GM21360 (cell line): Measurements from ENCODE around the gene CACTIN.
"Not testable (repeated sequence)": the region's sequence is repeated elsewhere in the genome, so short reads cannot be mapped to it uniquely, and the experiment has no call there.

Experiments used
- ATAC-seq: cut with Tn5 transposase; IDR thresholded peaks from one replicate; pipeline ENCODE4 v1.9.1; 2021; ENCODE audit warnings: mild to moderate bottlenecking, moderate library complexity; ENCODE audit not compliant: unreplicated experiment

Gene CACTIN

DNA sequence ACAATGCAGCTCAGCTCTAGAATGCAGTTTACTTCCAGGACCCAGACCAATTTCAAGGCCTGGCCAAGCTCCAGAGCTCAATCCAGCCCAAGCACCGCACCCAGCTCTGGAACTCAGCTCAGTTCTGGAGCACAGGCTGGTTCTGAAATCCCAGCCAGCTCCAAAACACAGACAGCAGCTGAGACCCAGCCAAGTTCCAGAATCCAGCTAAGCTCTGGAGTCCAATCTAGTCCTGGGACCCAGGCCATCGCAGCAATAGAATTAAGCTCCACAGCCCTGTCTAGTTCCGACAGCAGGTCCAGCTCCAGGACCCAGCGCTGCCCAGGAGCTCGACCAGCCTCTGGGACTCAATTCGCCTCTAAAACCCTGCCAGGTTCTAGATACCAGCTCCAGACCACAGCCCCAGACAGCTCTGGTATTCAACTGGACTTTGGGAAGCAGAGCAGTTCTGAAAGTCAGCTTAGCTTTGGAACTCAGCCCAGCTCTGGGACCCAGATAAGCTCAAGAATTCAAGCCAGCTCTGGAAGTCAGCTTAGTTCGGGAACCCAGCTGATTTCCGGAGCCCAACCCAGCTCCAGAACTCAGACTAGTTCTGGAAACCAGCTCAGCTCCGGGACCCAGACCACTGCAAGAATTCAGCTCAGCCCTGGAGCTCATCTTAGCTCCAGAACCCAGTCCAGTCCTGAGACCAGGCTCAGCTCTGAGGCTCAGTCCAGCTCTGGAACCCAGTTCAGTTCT is 34.5 kb downstream of the CACTIN start:
- ATAC-seq = no peak

DNA sequence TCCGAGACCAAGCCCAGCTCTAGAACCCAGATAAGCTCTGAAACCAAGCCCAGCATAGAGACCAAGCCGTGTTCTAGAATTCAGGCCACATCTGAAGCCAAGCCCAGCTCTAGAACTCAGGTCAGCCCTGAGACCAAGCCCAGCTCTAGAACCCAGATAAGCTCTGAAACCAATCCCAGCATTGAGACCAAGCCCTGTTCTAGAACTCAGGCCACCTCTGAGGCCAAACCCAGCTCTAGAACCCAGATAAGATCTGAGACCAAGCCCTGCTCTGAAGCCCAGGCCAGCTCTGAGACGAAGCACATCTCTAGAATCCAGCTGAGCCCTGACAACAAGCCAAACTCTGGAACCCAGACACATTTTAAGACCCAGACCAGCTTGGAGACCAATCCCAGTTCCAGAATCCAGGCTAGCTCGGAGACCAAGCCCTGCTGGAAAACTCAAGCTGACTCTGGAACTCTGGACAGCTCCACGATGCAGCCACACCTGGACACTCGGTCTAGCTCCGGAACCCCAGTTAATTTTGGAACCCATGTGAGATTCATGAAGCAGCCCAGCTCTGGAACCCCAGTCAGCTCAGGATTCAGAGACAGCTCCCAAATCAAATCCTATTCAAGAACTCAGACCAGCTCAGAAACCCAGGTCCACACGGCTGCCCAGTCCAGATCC is 35.5 kb downstream of the CACTIN start:
- ATAC-seq = no peak

DNA sequence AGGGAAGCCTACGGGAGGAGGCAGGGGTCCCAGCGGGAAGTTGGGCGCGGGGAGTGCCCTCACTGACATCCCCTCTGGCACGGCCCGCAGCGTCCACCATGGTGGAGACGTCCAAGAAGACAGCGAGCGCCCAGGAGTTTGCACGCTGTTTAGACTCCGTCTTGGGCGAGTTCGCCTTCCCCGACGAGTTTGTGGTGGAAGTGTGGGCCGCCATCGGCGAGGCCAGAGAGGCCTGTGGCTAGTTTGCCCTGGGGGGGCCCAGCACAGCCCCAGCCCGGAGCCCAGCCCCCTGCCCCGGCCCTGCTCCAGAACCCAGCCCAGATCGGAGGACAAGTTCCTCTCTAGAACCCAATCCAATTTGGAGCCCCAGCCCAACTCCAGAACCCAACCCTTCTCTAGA is 36.6 kb downstream of the CACTIN start:
- no peak for ATAC-seq

DNA sequence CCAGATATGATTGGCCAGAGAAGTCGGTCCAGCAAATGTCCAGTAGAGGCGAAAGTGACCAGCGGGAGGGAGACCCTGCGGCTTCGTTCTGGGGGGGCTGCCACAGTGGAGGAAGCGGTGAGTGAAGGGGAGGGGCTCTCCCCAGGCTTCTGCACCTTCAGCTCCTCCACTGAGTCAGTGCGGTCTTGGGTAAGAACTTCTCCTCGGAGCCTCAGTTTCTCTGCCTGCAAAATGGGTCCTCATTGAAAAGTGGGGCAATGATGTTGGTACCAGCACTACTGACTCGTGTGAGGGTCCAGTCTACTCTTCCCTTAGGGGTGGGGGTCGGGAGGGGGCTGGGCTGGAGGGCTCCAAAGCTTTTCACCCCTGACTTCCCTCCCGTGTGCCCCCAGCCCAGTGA is 37.2 kb downstream of the CACTIN start:
- no peak for ATAC-seq

DNA sequence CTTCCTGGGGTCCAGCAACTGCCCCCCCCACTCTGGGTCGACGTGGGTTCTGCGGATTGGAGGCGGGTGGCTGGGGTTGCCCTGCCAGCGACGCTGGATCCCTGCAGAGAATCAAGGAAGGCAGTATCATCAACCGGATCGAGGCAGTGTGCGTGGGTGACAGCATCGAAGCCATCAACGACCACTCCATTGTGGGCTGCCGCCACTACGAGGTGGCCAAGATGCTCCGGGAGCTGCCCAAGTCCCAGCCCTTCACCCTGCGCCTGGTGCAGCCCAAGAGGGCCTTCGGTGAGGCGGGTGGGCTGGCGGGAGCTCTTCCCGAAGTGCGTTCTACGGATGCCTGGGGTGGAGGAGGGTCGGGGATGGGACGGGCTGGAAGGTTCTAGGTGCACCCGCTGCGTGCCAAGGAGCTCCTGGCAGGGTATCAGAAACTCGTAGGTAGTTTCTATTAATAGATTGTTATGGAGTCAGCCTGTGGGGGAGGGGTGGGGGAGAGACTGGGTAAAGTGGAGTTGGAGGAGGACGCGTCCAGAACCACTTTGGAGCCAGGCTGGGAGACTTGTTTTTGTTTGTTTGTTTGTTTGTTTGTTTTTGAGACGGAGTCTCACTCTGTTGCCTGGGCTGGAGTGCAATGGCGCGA is 39.8 kb downstream of the CACTIN start:
- no peak for ATAC-seq

DNA sequence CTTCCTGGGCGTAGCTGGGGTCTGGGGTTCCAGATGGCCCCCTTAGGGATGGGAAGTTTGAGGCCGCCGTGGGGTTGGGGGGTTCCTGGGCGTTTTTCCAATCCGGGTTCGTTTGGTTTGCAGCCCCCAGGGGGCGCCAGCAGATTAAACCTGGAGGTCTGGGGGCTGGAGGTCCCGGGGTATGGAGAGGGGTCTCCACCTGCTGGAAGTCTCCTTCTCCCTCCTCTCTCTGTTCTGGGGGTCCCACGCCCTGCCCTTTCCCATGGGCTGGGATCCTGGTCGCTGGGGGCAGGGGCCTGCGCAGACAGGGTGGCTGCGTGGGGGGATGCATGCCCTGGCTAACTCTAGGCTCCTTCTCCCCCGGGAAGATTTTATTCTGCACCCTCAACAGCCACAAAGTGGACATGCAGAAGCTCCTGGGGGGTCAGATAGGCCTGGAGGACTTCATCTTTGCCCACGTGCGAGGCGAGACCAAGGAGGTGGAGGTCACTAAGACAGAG is 40.4 kb downstream of the CACTIN start:
- no peak for ATAC-seq

DNA sequence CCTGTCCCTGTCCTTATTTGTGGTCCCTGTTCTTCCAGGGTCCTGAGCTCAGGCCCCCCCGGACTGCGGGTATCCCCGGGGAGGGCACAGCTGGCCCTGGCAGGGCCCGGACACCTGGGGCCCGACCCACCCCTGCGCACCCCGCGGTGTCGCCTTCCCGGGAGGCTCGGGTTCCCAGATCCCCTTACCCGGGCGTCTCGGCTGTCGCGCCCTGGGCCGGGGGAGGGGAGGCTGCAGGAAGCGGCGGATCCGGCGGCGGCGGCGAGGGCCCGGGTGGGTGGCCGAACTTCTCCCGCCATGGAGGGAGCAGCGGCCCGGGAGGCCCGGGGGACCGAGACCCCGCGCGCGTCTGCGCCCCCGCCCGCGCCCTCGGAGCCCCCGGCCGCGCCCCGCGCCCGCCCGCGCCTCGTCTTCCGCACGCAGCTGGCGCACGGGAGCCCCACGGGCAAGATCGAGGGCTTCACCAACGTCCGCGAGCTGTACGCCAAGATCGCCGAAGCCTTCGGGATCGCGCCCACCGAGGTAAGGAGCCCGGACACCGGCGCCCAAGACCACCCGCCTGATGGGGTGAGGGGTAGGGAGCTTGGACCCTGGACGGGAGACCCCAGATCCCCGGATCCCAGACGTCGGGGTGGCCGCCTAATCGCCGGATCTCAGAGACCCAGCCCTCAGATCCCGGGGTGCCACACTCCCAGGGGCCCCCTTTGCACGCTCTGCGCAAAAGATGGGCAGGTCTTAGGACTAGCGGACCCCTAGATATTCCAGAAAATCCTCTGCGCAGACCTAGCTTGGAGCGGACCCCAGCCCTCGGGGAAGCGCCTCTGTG is 41.1 kb downstream of the CACTIN start, which contains the start of gene GIPC3:
TSS of gene GIPC3 (plus strand) at position 178 of the 826 bp plus-strand sequence. CDS start at position 298, 120 bp downstream.
- ATAC-seq = no peak

DNA sequence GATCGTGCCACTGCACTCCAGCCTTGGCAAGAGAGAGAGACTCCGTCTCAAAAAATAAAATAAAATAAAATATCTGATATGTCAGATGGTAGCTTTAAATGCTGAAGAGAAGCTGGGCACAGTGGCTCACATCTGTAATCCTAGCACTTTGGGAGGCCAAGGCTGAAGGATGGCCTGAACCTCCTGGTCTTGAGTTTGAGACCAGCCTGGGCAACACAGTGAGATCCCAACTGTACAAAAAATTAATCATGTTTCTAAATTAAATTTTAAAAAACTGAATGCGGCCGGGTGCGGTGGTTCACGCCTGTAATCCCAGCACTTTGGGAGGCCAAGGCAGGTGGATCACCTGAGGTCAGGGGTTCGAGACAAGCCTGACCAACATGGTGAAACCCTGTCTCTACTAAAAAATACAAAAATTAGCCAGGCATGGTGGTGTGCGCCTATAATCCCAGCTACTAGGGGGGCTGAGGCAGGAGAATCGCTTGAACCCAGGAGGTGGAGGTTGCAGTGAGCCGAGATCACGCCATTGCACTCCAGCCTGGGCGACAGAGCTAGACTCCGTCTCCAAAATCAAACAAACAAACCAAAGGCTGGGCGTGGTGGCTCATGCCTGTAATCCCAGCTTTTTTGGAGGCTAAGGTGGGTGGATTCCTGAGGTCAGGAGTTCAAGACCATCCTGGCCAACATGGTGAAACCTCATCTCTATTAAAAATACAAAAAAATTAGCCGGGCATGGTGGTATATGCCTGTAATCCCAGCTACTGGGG is 42.4 kb downstream of the CACTIN start:
- ATAC-seq = not testable (repeated sequence)

DNA sequence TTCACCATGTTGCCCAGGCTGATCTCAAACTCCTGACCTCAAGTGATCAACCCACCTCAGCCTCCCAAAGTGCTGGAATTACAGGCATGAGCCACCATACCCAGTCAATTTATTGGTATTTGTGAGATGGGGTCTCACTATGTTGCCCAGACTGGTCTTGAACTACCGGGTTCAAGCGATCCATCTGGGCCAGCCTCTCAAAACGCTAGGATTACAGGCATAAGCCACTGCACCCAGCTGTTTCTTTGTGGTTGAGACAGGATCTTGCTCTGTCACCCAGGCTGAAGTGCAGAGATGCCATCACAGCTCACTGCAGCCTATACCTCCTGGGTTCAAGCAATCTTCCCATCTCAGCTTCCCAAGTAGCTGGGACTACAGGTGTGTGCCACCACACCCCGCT is 44.8 kb downstream of the CACTIN start:
- ATAC-seq = not testable (repeated sequence)

DNA sequence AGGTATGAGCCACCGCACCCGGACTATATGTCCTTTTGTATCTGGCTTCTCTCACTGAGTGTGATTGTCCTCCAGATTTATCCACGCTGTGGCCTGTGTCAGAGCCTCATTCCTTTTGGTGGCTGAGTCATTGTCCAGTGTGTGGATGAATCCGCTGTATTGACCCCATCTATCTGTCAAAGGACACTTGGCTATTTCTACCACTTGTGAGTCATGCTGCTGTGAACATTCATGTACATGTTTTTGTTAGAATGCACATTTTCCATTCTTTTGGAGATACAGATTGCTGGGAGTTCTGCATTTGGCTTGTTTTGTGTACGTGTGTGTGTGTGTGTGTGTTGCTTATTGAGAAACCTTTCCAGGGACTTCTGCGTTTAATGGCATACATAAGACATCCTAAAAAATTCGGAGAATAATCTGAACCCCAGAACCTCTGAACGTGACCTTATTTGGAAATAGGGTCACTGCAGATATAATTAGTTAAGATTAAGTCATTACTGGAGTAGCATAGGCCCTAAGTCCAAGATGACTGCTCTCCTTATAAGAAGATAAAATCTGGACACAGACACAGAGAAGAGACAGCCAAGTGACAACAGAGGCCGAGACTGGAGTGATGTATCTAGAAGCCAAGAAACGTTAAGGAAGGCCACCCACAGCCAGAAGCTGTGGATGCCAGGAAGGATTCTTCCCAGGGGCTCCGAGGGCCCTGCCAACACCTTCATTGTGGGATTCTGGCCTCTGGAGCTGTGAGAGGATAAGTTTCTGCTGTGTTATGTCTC is 46.2 kb downstream of the CACTIN start:
- no peak for ATAC-seq

DNA sequence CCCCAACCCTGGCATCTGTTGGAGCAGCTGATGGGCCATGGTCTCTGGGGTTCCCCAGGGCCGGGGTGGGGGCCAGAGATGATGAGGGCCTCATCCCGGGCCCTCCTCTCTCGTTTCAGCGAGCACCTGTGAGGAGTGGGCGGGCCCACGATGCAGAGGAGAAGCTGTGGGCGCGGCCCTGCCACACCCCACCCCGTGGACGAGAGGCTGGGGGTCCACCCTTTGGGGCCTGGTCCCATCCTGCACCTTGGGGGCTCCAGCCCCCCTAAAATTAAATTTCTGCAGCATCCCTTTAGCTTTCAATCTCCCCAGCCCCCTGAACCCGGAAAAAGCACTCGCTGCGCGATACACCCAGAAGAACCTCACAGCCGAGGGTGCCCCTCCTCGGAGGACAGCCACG is 48.2 kb downstream of the CACTIN start:
- ATAC-seq = no peak

DNA sequence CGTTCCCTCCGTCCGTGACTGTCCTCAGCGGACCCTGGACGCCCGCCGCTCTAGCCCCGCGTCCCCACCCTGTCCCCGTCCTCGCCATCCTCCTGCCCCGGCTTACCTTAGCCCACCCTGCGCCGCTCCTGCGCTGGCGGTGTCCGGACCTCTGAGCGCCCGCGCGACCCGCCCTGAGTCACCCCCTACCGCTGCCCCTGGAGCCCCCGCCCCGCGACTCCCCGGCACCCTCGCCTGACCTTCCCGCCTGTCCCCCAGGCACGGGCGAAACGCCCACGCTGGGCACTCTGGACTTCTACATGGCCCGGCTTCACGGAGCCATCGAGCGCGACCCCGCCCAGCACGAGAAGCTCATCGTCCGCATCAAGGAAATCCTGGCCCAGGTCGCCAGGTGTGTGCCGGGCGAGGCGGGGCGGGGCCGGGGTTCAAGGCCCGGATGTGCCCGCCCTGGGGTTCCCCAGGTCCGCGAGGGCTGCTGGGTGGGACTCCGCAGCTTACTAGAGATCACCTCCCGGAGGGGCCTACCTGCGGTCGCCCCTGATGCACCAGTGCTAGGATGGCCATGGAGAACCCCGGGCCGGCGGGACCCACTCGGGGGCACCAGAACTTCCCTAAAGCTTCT is 48.8 kb downstream of the CACTIN start:
- no peak for ATAC-seq

DNA sequence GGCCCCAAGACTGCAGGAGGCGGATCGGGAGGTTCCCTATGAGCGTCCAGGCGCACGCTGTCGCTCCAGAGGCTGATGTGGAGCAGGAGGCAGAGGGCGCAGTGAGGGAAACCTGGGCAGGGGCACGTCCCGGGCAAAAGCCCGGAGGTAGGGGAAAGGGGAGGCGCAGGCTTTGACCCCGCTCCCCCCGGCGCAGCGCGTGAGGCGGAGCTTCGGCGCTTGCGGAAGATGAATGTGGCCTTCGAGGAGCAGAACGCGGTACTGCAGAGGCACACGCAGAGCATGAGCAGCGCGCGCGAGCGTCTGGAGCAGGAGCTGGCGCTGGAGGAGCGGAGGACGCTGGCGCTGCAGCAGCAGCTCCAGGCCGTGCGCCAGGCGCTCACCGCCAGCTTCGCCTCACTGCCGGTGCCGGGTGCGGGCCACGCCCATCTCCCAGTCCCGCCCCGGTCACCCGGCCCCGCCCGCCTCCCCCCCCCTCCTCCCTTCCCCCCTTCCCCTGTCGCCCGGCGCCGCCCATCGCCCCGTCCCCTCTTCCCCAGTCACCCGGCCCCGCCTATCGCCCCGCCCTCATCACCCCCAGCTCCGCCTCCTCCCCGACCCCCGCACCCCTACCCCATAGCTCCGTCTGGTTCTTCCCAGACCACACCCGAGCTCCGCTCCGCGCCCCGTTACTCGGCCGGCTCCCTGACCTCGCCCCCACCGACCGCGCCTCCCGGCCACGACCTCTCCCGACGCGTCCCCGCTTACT is 49.7 kb downstream of the CACTIN start:
- no peak for ATAC-seq

DNA sequence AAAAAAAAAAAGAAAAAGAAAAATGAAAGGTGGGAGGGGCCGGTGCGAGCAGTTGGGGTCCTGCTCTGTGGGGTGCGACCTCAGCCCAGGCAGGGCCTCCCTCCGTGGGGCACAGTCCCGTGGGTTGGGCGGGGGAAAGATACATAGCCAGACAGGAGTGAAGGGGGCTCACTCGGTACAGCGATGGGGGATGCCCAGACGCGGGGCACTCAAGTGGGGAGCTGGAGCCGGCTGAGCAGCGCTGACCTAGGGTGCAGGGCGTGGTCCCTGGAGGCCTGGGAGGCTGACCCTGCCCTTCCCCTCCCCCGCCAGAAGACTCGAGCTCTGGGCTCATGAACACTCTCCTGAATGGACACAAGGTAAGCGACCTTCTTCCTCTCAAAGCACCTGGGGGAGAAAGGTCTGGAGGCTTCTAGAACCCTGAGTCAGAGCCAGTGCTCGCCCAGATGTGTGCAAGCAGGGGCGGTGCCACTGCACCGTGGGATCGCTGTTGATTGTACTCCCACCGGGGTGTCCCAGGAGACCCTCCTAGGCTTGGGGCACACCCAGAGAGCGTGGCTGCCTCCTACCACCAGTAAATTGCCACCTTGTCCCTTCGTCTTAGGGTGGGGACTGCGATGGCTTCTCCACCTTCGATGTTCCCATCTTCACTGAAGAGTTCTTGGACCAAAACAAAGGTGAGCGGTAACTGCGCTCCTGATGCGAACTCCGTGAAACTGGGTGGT is 50.5 kb downstream of the CACTIN start:
- no peak for ATAC-seq

DNA sequence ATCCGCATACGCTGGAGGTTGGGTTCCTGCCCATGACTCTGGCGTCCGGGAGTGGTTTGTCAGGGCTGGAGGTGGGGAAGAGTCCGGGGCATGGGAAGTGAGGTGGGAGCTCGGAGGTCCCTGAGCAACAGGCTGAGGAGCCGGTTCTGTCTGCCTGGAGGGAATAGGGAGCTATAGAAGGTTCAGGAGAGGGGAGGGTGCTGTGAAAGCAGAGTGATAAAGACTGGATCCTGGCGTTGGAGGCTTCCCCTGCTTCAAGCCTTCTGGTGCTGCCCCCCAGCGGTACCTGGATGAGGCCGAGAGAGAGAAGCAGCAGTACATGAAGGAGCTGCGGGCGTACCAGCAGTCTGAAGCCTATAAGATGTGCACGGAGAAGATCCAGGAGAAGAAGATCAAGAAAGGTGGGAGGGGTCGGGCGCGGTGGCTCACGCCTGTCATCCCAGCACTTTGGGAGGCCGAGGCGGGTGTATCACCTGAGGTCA is 51.3 kb downstream of the CACTIN start:
- no peak for ATAC-seq

DNA sequence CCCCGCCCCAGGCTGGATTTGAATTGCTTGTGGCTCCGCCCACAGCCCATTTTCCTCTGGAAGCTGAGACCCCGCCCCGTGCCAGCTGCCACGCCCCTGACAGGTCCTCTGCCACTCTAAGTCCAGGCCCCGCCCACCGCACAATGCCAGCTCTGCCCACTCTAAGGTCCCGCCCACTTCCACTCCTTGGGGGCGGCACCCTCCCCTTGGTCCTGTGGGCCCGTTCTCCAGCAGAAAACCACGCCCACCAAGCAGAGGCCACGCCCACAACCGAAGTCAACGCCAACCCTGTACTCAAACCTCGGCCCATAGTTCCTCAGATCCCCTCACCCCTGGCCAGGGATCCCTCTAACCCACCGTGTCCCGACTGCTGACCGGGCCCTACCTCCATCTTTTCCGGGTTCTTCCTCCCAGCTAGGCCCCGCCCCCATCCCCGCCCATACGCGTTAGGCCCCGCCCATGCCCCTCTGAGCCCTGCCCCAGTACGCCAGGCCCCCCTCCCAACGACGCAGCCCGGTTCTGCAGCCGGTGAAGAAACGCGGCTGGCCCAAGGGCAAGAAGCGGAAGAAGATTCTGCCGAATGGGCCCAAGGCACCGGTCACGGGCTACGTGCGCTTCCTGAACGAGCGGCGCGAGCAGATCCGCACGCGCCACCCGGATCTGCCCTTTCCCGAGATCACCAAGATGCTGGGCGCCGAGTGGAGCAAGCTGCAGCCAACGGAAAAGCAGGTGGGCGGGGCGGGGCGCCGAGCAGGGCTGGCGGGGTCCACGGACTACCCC is 52.5 kb downstream of the CACTIN start:
- ATAC-seq = no peak
